Stimulated activated CD8-positive, alpha-beta memory T cell treated with anti-CD3 and anti-CD28 coated beads, Interleukin-7, amount 100 ng/mL, for 48 hours (primary cell): ENCODE results near the gene TNXB.
"Not testable (repeated sequence)": the region's sequence is repeated elsewhere in the genome, so short reads cannot be mapped to it uniquely, and the experiment has no call there.

ENCODE experiments used
- DNase-seq, 2 donors: peaks; one replicate each; pipeline ENCODE4 v3.0.0-alpha.2; 2020; ENCODE audit warnings: low read depth in 1 of 2; ENCODE audit errors: extremely low read depth in 1 of 2

Gene TNXB

DNA sequence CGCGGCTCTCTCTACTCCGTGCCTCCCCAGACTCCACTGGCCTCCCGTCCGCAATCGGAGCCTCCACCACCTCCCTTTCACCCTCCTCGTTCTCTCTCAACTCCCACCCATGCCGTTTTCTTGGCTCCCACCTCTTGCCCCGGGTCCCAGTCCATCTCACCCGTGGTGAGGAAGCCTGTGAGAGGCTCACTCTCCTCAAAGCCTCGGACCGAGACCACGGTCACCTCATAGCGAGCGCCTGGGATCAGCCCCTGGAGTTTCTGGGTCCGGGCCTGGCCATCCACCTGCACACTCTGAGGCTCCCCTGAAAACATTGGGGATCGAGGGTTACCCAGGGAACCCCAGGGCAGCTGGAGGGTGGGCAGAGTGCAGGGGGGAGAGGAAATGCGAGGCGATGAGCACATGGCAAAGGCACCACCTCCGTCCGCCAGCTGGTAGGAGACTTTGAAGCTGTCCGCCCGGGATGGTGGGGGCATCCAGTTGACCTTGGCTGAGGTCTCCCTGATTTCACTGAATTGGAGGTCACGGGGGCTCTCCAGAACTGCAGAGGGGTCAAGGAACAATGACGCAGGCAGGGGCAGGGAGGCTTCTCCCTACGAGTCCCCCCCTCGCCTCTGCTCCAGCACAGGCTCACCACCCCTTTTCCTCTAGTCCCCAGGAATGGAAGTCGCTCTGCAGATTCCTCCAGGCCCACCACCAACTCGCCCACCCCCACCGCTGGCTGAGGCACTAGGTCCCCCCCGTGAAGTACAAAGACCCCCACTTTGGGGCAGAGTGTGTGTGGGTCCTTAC lies 65.4 kb downstream of the TNXB start:
- not testable (repeated sequence) for DNase-seq

- DNase-seq = not testable (repeated sequence)
These were observed 66.9 kb downstream of the TNXB start for GRCh38 chr6:32042276-32042675.

GRCh38 chr6:32041385-32041784 lies 67.8 kb downstream of the TNXB start:
- not testable (repeated sequence) for DNase-seq

- not testable (repeated sequence) for DNase-seq
These were observed 68.2 kb downstream of the TNXB start for GRCh38 chr6:32041050-32041321.

GRCh38 chr6:32040299-32041049 lies 68.7 kb downstream of the TNXB start:
- DNase-seq = not testable (repeated sequence)

DNA sequence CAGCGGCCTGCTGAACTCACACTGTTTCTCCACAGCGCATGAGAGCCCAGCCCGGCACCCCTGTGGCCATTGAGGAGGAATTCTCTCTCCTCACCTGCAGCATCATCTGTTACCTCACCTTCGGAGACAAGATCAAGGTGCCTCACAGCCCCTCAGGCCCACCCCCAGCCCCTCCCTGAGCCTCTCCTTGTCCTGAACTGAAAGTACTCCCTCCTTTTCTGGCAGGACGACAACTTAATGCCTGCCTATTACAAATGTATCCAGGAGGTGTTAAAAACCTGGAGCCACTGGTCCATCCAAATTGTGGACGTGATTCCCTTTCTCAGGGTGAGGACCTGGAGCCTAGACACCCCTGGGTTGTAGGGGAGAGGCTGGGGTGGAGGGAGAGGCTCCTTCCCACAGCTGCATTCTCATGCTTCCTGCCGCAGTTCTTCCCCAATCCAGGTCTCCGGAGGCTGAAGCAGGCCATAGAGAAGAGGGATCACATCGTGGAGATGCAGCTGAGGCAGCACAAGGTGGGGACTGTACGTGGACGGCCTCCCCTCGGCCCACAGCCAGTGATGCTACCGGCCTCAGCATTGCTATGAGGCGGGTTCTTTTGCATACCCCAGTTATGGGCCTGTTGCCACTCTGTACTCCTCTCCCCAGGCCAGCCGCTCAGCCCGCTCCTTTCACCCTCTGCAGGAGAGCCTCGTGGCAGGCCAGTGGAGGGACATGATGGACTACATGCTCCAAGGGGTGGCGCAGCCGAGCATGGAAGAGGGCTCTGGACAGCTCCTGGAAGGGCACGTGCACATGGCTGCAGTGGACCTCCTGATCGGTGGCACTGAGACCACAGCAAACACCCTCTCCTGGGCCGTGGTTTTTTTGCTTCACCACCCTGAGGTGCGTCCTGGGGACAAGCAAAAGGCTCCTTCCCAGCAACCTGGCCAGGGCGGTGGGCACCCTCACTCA lies 69.5 kb downstream of the TNXB start:
- not testable (repeated sequence) for DNase-seq

GRCh38 chr6:32038878-32039277 lies 70.3 kb downstream of the TNXB start:
- not testable (repeated sequence) for DNase-seq

GRCh38 chr6:32037598-32038524 lies 71.3 kb downstream of the TNXB start, which contains the start of gene CYP21A2:
CYP21A2 (plus strand) TSS chr6:32038415; CDS start chr6:32038423, 8 bp downstream.
- not testable (repeated sequence) for DNase-seq

DNA sequence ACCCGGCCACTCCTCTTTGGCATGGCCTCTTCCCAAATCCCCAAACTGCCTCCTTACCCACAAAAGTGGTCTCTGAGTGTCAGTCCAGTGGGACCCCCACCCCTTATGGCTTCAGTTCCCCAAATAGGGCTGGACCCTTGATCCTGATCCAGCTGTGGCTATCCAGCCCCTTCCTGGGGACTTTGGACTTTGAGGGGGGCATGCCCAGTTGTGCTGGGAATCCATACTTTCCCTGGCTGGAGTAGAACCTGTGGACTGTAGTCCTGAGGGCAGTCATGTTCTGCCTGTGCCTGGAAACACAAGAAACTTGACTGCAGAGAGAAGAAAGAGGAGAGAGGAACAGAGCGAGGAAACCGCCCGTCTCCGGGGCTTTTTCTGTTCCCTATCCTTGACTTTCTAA lies 72.0 kb downstream of the TNXB start:
- not testable (repeated sequence) for DNase-seq

- DNase-seq = not testable (repeated sequence)
These were observed 73.7 kb downstream of the TNXB start for GRCh38 chr6:32035283-32036013.

DNA sequence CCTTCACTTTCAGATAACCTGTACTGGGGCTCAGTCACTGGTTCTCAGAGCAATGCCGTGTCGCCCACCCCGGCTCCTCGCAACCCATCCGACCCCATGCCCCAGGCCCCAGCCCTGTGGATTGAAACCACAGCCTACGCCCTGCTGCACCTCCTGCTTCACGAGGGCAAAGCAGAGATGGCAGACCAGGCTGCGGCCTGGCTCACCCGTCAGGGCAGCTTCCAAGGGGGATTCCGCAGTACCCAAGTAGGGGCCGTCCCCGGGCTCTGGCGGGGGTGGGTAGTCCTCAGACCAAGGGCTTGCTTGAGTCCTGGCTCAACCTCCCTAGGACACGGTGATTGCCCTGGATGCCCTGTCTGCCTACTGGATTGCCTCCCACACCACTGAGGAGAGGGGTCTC lies 79.6 kb downstream of the TNXB start:
- not testable (repeated sequence) for DNase-seq

DNA sequence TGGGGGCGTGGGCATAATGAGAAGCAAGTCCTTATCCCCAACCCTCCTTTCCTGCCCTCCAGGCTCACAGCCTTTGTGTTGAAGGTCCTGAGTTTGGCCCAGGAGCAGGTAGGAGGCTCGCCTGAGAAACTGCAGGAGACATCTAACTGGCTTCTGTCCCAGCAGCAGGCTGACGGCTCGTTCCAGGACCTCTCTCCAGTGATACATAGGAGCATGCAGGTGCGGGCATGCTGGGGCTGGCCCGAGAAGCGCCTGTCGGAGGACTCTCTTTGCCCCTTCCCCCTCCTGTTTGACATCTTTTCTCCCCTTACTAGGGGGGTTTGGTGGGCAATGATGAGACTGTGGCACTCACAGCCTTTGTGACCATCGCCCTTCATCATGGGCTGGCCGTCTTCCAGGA lies 80.5 kb downstream of the TNXB start:
- not testable (repeated sequence) for DNase-seq

- DNase-seq = not testable (repeated sequence)
These were observed 87.0 kb downstream of the TNXB start for GRCh38 chr6:32022100-32022499.

GRCh38 chr6:32014547-32014946 lies 94.6 kb downstream of the TNXB start, which contains the start of gene C4B:
C4B (plus strand) TSS chr6:32014795; CDS start chr6:32014846, 51 bp downstream.
- DNase-seq = not testable (repeated sequence)

- DNase-seq = not testable (repeated sequence)
These were observed 95.4 kb downstream of the TNXB start for GRCh38 chr6:32013738-32014137.

DNA sequence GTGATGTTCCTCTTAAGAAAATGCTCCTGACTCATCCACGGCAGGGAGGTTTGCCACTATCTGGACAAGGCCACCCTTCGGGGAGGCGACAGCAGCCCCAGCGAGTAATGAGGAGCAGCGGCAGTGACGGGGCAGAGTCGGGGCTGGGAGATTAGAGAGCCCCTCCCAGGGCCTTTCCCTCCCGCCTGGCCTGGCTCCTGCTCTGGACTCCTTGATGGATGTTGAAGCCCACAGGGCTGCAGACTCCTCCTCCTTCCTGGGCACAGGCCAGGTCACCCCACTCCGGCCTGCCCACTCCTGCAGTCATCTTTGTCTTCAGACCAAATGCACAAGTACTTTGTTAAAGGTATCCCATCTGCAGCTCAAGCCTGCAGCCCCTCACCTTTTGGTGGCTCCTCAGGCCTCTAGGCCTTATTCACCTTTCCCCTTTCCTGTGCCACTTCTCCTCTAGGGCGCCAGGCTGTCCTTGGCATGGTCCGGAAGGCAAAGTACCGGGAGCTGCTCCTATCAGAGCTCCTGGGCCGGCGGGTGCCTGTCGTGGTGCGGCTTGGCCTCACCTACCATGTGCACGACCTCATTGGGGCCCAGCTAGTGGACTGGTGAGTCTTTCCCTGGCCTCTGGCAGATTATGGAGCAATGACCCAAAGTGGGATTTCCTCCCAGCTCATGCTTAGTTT lies 96.1 kb downstream of the TNXB start:
- DNase-seq = not testable (repeated sequence)

DNA sequence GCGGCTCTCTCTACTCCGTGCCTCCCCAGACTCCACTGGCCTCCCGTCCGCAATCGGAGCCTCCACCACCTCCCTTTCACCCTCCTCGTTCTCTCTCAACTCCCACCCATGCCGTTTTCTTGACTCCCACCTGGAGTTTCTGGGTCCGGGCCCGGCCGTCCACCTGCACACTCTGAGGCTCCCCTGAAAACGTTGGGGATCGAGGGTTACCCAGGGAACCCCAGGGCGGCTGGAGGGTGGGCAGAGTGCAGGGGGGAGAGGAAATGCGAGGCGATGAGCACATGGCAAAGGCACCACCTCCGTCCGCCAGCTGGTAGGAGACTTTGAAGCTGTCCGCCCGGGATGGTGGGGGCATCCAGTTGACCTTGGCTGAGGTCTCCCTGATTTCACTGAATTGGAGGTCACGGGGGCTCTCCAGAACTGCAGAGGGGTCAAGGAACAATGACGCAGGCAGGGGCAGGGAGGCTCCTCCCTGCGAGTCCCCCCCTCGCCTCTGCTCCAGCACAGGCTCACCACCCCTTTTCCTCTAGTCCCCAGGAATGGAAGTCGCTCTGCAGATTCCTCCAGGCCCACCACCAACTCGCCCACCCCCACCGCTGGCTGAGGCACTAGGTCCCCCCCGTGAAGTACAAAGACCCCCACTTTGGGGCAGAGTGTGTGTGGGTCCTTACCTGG lies 98.1 kb downstream of the TNXB start:
- DNase-seq = not testable (repeated sequence)

GRCh38 chr6:32009537-32009936 lies 99.6 kb downstream of the TNXB start:
- DNase-seq = not testable (repeated sequence)
